WI38 (cell line): Measurements from ENCODE around the gene C6orf89.

Experiments
- H3K4me3 ChIP-seq: 2 replicates; pipeline ENCODE4 v1.5.1; 2011; ENCODE audit warnings: low read depth, mild to moderate bottlenecking, control low read depth, low read length
- TF ChIP-seq, protein P1 (sequence below): IDR thresholded peaks from 2 replicates; pipeline ENCODE4 v1.5.1; 2012; ENCODE audit warnings: low read depth, mild to moderate bottlenecking, control low read depth, low read length

The C6orf89 gene

DNA sequence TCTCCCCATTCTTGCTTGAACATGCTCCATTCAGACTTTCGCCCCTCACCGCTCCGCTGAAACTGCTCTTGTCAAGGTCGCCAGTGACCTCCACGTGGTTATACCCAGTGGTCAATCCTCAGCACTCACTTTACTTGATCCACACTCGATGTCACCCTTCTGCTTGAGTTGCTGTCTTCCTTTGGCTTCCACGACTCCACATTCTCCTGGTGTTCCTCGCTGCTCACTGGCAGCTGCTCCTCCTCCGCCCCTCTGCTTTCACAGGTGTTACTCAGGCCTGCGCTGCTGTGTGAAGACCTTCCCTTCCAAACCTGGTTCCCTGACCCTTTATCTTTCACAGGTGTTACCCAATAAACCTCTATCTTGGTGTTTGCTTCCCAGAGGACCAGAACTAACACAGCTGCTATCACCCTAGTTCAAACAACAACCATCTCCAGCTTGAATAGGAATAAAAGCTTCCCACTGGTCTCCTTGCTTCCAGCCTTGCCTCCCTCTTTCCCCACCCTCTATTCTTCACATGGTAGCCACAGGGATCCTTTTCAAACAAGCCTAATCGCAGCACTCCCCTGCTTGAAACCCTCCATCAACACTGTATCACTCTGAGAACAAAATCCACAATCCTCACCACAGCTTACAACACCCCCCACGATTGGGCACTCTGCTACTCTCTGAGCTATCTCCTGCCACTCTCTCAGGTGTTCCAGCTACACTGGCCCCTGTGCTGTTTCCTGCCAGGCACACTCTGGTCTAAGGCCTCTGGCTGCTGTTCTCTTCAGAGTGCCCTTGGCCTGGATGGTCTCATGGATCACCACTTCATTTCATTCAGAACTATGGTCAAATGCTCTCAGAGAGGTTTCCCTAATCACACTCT lies 21.8 kb upstream of the C6orf89 start:
- TF ChIP-seq, protein P1, sequence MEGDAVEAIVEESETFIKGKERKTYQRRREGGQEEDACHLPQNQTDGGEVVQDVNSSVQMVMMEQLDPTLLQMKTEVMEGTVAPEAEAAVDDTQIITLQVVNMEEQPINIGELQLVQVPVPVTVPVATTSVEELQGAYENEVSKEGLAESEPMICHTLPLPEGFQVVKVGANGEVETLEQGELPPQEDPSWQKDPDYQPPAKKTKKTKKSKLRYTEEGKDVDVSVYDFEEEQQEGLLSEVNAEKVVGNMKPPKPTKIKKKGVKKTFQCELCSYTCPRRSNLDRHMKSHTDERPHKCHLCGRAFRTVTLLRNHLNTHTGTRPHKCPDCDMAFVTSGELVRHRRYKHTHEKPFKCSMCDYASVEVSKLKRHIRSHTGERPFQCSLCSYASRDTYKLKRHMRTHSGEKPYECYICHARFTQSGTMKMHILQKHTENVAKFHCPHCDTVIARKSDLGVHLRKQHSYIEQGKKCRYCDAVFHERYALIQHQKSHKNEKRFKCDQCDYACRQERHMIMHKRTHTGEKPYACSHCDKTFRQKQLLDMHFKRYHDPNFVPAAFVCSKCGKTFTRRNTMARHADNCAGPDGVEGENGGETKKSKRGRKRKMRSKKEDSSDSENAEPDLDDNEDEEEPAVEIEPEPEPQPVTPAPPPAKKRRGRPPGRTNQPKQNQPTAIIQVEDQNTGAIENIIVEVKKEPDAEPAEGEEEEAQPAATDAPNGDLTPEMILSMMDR: no peak
- H3K4me3 ChIP-seq: no peak overlapping the region

DNA sequence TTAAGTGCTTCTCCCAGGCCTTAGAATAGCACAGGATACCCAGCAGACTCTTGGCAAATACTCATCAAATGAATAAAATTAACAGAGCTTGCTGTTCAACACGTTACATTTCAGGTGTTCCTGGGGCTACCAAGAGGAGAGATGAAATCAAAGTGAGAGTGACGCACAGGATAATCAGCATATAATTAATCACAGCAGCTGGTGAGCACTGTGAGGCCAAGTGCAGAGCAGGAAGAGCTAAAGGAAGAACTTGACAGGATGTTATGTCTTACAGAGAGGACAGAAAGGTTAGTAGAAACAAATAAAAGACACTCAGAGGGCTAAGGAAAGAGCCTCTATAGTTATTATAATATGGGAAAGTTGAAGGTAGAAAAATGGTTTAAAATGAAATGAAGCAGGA lies 19.9 kb upstream of the C6orf89 start:
- TF ChIP-seq, protein P1: no peak

DNA sequence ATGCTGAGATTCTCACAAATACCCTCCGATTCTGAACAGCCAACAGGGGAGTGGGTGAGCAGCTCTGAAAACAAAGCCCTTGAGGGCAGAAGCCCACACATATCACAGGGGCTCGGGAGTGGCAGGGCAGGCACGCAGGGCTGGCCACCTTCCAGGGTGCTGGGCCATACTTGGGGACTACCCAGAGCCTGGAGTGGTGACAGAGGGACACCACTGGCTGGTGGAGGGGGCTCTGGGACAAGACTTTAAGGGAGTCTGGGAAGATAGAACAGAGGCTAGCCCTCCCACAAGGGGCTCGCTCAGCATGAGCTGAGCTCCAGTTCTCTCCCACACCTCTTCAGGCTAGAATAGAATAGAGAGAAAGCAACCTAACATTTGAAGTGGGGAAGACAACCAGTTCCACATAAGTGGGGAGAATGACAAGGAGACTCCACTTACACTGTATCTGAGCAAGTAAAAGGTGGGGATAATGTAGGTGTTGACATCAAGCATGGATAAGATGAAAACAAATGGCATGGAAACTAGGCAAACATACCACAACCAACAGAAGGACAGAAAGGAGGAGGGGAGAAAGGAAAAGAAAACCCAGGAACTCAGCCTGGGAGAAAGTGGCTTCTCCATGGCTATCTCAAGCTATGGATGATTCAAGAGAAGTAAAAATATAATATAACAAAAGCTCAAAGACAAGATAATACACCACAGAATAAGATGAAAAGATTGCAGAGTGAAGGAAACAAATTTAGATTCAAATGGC lies 18.1 kb upstream of the C6orf89 start:
- TF ChIP-seq, protein P1: no peak
- no peak overlapping the region for H3K4me3 ChIP-seq

More for the DNA sequence above, 19.9 kb upstream of the C6orf89 start:
- H3K4me3 ChIP-seq: no peak overlapping the region

DNA sequence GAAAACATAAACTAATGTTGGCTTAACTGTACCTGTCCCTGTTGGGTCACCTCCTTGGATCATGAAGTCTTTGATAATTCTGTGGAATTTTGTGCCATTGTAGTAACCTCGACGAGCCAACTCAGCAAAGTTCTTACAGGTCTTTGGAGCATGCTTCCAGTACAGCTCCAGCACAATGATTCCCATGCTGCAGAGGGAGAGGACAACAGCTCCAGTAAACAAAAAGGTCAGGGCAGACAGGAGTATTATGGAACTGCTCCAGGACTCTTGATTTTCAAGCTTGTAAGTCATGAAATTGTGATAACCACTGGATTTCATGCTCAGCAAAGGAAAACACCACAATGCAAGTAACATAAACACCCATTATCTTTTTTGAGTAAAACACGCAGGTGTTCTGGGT lies 14.1 kb upstream of the C6orf89 start:
- no peak overlapping the region for H3K4me3 ChIP-seq
- TF ChIP-seq, protein P1: no peak

DNA sequence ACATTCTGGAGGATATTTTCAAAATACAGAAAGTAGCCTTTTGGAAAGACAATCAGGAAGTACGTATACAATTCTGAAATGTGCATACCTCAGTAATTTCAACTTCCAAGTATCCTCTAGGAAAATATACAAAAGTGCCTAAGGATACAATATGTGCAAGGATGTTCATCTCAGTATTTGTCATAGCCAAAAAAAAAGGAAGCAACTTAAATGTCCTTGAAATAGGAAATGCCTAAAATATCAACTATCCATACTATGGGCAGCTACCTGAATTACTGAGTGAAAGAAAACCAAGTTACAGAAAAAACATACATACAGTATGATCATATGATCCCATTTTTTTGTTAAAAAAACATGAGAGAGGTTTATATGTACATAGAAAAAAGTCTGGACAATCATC lies 12.6 kb upstream of the C6orf89 start:
- no peak overlapping the region for H3K4me3 ChIP-seq
- TF ChIP-seq, protein P1: no peak

DNA sequence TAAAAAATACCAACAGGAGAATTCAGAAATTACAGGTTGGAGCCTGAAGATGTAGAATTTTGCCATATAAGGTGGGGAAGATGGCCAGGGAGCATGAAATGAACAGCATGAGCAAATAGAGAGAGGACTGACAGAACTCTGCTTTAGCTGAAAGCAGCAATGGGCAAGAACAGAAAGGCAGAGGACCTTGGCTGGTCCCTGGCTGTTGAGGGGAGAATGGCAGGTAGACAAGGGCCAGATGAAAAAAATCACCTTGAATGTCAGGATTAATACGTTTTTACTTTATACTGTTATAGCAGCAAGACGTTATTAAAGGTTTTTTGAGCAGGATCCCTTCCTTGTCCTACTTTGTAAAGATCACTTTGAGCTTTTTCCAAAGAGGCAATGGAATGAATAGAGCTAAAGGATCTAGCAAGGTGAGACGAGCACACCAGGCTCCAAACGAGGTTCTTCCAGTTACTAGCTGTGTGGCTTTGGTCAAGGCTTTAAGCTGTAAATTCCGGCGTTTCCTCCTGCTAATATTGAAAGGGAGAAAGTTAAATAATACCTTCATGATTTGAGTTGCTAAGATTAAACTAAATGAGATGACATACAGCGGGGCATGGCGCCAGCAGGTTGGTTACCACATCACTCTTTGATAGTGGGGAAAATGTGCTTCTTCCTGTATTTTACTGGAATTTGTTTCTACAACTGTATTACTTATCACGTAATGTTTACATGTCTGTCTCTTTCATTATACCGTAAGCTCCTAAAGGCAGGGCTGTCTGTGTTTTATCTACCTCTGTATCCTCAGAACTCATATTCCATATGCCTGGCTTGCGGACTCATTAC lies 11.9 kb upstream of the C6orf89 start:
- H3K4me3 ChIP-seq: peak overlapping the region; percentile 89
- TF ChIP-seq, protein P1: no peak
